Measurements from ENCODE around the gene PAFAH2.

- TF ChIP-seq CTCF (IDR thresholded peaks at IDR 0.05) (no peak), POLR2A (IDR thresholded peaks at IDR 0.05) (no peak), EP300 (IDR thresholded peaks at IDR 0.05) (no peak)
Observed at GRCh38 chr1:25989440-25990234, 8.2 kb downstream of the PAFAH2 start.
